Panc1 (cell line): ENCODE data around the gene ALOXE3.

Experiments used
- CTCF ChIP-seq: fragments of 450-650 bp; IDR thresholded peaks from 2 replicates; pipeline ENCODE4 v1.5.1; 2017; ENCODE audit warnings: mild to moderate bottlenecking
- POLR2AphosphoS5 ChIP-seq: IDR thresholded peaks from 2 replicates; pipeline ENCODE4 v1.6.1; 2012; ENCODE audit warnings: mild to moderate bottlenecking, low read depth, low read length, moderate library complexity
- REST ChIP-seq, 2 experiments: IDR thresholded peaks; 2 replicates each; pipeline ENCODE4 v1.6.1; 2011 to 2012; ENCODE audit warnings: low read depth in 2 of 2, control low read depth in 1 of 2, low read length in 1 of 2, mild to moderate bottlenecking in 1 of 2, moderate library complexity in 1 of 2; ENCODE audit not compliant: insufficient read depth in 1 of 2
- SIN3A ChIP-seq: IDR thresholded peaks from 2 replicates; pipeline ENCODE4 v1.6.1; 2012; ENCODE audit warnings: low read depth, mild to moderate bottlenecking, low read length, moderate library complexity, borderline replicate concordance; ENCODE audit not compliant: insufficient read depth
- TCF7L2 ChIP-seq: IDR thresholded peaks from 2 replicates; pipeline ENCODE4 v1.6.1; 2011; ENCODE audit warnings: mild to moderate bottlenecking, low read depth, low read length, inconsistent platforms

- TF ChIP-seq POLR2AphosphoS5 (no peak), TCF7L2 (no peak), CTCF (no peak), SIN3A (no peak), REST (IDR thresholded peaks at IDR 0.05; ENCODE audit: insufficient read depth in 1 of 2, low read depth in 2 of 2, low read length in 1 of 2) (no peak)
Observed at GRCh38 chr17:8053600-8053999, 64.7 kb downstream of the ALOXE3 start.
